ENCODE measurements around the gene UGT3A2.

The UGT3A2 gene, protein sequence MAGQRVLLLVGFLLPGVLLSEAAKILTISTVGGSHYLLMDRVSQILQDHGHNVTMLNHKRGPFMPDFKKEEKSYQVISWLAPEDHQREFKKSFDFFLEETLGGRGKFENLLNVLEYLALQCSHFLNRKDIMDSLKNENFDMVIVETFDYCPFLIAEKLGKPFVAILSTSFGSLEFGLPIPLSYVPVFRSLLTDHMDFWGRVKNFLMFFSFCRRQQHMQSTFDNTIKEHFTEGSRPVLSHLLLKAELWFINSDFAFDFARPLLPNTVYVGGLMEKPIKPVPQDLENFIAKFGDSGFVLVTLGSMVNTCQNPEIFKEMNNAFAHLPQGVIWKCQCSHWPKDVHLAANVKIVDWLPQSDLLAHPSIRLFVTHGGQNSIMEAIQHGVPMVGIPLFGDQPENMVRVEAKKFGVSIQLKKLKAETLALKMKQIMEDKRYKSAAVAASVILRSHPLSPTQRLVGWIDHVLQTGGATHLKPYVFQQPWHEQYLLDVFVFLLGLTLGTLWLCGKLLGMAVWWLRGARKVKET

GRCh38 chr5:36066540-36067210 lies at the start of gene UGT3A2:
TSS of gene UGT3A2 (minus strand) at chr5:36066882. CDS start at chr5:36066789, 93 bp downstream.
- DNase-seq, result no peak

- DNase-seq, result no peak
These were observed 44.6 kb upstream of the UGT3A2 start for GRCh38 chr5:36111238-36111637.

GRCh38 chr5:36108758-36109460 lies 42.2 kb upstream of the UGT3A2 start:
- no peak for DNase-seq

GRCh38 chr5:36105819-36106218 lies 39.1 kb upstream of the UGT3A2 start:
- DNase-seq, result no peak

- no peak for DNase-seq
These were observed 33.1 kb upstream of the UGT3A2 start for GRCh38 chr5:36099748-36100147.

- DNase-seq, result no peak
These were observed 29.8 kb upstream of the UGT3A2 start for GRCh38 chr5:36096486-36096885.

- DNase-seq, result no peak
These were observed 23.3 kb upstream of the UGT3A2 start for GRCh38 chr5:36089989-36090388.

DNA sequence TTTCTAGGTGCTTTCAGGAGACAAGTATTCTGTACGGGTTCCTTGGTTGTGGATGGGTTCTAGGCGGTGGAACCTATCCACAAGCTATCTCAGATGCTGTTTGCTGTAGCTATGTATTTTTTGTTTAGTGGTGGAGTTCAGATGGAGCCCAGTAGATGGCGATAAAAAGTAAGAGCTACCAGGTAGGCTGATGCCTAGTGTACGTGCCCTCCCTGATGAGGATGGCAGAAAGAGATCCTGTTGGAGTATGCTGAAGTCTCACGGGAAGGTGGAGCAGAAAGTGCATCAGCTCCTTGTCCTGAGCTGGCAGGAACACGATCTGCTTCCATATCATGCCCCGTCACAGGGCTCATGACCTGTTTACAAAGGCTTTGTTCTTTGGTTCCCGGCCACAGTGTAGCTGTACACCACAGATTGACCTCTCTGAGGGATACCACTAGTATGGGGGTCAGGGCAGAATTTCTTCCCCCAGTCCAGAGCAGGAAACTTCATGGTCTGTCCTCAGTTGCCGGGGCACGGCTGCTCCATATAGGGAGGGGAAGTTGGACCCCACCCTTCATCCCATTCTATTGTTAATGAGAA lies 12.6 kb upstream of the UGT3A2 start:
- DNase-seq, result no peak

DNA sequence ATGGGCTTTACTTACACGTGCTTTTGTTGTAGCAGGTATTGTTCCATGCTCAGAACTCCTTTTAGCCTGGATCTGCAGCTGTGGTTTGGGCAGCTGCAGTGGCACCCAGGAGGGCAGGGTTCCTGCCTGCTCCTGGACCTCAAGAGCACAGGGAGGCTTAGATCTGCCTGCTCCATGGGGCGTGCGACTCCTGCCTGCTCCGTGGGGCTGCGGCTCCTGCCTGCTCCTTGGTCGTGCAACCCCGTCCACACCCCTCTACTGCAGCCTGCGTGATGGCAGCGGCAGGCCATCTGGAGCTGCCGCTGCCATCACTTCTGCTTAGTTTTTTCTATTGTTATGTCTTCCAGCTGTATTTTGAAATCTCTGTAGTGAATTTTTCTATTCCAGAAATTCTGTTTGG lies 11.7 kb upstream of the UGT3A2 start:
- DNase-seq, result no peak

- no peak for DNase-seq
These were observed 7.0 kb upstream of the UGT3A2 start for GRCh38 chr5:36073595-36074216.

DNA sequence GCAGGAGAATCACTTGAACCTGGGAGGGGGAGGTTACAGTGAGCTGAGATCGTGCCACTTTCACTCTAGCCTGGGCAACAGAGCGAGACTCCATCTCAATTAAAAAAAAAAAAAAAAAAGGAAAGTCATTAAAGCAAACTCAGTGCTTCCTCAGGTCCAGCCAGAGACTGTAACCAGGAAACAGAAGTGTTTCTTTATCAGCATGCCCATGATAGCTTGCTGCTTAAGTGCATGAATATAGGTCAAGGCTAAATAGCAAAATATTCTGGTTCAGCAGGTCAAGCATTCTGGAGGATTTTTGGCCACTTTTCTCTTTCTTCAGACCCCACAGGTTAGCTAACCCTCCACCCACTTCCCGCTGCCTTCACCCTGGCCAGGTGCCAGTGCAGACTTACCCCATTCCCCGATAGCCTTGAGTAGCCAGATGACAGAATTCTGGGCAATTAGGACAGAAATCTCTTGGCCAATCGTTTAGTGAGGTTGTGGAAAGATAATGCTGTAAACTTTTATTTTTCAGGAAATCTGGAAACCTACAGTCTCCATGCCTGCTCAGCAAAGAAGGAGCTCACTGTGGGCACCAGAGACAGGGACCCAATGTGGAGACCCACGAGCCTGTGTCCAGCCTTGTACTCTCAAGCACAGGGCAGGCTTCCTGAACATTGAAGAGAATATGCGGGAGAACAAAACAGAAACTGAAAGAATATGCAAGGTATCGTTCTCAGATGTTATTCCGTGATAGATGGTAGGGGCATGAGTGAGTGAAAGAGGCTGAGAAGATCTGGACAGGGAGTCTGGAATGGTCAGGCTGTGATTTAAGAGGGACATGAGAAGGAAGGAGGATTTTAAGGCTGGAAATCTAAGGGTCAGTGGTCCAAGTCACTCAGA lies 4.2 kb upstream of the UGT3A2 start:
- no peak for DNase-seq

DNA sequence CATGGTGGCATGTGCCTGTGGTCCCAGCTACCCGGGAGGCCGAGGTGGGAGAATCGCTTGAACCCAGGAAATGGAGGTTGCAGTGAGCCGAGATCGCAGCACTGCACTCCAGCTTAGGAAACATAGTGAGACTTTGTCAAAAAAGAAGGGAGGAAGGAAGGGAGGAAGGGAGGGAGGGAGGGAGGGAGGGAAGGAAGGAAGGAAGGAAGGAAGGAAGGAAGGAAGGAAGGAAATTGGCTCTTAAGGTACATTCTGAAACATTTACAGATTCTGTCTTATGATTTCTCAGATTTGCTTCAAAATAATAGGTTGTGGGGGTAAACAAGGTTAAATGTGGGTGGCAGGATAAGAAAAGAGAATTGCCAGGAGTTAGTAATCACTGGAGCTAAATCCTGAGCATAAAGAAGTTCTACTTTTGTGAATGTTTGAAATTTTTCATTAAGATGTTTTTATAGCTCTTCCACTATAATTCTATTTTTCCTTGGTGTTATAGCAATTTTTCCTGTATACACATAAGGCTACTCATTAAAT lies 2.1 kb upstream of the UGT3A2 start:
- DNase-seq, result no peak

- DNase-seq, result no peak
These were observed 612 bp downstream of the UGT3A2 start for GRCh38 chr5:36066001-36066539.

GRCh38 chr5:36060420-36060887 lies 6.2 kb downstream of the UGT3A2 start:
- DNase-seq, result no peak

DNA sequence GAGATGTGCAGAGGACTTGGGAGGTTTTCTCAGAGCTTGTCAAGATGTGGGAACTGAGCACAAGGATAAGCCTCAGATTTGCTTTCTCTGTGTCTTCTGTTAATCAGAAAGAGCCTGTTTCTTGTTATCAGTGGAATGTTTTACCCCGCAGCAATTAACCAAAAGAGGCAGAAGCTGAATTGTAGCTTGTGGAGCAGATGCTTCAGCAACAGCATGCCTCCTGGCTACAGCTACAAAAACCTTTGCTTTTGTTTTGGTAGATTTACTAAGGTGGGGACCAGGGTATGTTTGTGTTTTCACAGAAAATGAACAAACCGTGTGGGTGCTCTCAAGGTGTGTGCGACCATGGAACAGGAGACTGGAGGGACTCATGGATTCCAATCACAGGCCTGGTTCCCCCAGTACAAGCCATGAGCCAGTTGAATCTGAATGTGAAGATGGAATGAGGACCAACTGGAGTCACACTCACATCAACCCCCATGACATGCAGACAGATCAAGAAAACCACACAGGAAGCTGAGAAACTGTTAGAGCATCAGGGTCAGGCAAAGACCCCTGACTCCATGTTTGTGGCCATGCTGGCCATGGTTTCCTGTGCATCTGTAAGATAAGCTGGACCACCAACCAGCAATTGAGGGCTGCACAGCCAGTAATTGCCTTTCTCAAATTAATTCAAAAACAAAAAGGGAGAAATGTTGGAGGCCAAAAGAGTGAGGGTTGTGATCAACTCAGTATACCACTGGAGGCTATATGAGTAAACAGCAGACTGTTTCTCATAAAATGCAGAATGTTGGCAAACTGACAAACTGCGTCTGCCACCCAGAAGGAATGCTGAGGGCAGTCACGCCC lies 6.9 kb downstream of the UGT3A2 start:
- no peak for DNase-seq

- no peak for DNase-seq
These were observed 7.9 kb downstream of the UGT3A2 start for GRCh38 chr5:36058776-36059175.

- DNase-seq, result no peak
These were observed 9.3 kb downstream of the UGT3A2 start for GRCh38 chr5:36057386-36057785.

GRCh38 chr5:36056422-36056821 lies 10.3 kb downstream of the UGT3A2 start:
- DNase-seq, result no peak

DNA sequence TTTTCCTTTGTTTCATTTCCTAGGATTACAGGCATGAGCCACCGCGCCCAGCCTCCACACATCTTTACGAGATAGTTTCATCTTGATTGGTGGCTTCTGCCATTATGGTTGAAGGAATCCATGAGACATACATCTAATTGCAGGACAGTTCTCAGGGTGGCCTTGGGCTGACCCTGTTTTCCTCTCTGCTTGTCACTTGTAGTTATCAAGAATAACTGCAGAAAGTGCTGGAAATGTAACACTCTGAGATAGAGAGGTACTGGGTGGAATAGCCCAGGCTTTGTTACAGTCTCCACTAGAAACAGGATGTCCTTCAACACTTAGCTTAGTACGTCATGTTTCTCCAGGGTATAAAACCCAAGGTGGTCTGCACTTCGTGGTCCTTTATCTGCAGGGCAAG lies 10.7 kb downstream of the UGT3A2 start:
- DNase-seq, result no peak

- no peak for DNase-seq
These were observed 12.0 kb downstream of the UGT3A2 start for GRCh38 chr5:36054647-36055046.

Measured in activated CD8-positive, alpha-beta memory T cell treated with anti-CD3 and anti-CD28 coated beads, Interleukin-2, amount 50 U/mL, for 48 hours (primary cell).